Stimulated activated CD4-positive, alpha-beta T cell treated with anti-CD3 and anti-CD28 coated beads, Interleukin-1b, Interleukin-23, amount 100 ng/mL, for 1 hour (primary cell): ENCODE measurements around the gene MYLIP.

Source experiments
- DNase-seq, 2 donors: peaks; one replicate each; pipeline ENCODE4 v3.0.0-alpha.2; 2020; ENCODE audit warnings: low read depth in 2 of 2

The MYLIP gene

GRCh38 chr6:16139556-16139955, 10.7 kb downstream of the MYLIP start:
- no peak for DNase-seq

GRCh38 chr6:16140607-16141006, 11.7 kb downstream of the MYLIP start:
- no peak for DNase-seq

DNA sequence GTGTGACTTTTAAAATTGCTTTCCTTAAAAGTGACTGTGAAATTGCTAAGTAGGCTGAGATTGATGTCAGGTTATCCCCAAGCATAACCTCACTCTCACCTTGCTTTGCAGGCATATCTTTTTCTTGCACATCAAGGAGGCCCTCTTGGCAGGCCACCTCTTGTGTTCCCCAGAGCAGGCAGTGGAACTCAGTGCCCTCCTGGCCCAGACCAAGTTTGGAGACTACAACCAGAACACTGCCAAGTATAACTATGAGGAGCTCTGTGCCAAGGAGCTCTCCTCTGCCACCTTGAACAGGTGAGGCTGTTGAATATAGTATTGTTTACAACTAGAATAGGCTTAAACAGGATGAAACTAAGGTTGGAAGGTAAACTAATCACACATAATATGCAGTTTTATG, 12.6 kb downstream of the MYLIP start:
- no peak for DNase-seq

DNA sequence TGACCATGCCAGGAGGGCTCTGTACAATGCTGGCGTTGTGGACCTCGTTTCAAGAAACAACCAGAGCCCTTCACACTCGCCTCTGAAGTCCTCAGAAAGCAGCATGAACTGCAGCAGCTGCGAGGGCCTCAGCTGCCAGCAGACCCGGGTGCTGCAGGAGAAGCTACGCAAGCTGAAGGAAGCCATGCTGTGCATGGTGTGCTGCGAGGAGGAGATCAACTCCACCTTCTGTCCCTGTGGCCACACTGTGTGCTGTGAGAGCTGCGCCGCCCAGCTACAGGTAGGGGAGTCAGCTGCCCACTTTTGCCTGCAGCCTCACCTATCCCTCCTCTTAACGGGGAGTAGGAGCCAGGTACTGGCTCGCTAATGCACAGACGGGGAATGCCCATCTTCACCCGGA, 16.2 kb downstream of the MYLIP start:
- DNase-seq, result no peak

- DNase-seq, result no peak
Observed at GRCh38 chr6:16146028-16146427, 17.1 kb downstream of the MYLIP start.

DNA sequence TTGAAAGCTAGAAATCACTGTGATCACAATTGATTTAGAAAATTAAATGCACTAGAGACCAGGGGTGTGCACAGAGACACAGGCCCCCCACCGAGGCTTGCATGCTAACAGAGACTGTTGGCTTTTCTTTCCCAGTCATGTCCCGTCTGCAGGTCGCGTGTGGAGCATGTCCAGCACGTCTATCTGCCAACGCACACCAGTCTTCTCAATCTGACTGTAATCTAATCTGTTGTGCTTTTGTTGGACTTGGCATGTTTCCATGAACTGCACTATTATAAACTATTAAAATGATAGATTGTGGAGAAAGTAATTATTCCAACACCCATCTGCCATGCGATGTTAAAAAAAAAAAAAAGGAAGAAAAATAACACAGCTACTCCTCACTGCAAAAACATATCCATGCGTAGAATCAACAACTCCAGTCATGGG, 17.7 kb downstream of the MYLIP start:
- no peak for DNase-seq

GRCh38 chr6:16148498-16148897, 19.6 kb downstream of the MYLIP start:
- DNase-seq, result no peak

DNA sequence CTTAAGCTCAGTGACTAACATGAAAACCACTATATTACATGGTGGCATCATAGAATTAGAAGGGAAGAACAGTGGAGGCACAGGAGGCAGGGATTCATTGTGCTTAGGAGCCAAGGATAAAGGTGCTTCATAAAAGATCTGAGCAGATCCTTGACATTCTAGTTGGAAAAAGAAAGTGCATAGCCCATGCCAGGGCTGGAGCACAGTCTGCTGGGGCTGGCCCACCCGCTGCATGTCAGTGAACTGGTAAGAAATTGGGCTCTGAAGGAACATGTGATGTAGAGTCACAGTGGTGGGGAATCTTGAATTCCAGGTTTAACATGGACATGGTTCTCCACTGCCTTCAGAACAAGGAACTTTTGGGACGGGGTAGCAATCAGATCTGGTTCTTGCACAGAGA, 20.4 kb downstream of the MYLIP start:
- no peak for DNase-seq

- no peak for DNase-seq
Observed at GRCh38 chr6:16150098-16150497, 21.2 kb downstream of the MYLIP start.

DNA sequence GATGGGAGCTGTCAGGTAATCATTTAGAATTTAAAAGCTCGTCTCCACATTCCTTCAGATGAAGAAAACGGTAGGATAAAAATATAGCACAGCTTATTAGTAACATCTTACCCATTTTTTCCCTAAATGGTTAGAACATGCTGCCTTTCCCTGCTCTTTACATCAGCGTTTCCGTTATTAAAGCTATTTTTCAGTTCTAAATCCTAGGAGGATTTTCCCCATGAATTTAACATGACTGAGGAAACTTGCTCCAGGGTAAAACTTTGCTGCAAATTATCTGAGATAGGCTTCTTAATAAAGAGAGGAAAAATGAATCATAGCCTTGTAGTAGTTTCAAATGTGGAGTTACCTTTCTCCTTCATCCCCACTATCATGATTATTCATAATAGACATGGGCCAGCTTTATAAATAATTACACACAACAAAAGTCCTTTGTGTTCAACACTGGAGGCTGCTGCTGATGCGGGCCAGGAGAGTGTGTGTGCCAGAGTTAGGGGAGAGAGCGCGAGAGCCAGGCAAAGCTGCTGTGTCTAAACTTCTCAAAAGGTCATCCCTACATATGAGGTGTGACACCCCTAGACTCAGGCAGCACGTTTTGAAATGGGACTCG, 24.4 kb downstream of the MYLIP start:
- DNase-seq, result no peak

- DNase-seq, result no peak
Observed at GRCh38 chr6:16154904-16155303, 26.0 kb downstream of the MYLIP start.

DNA sequence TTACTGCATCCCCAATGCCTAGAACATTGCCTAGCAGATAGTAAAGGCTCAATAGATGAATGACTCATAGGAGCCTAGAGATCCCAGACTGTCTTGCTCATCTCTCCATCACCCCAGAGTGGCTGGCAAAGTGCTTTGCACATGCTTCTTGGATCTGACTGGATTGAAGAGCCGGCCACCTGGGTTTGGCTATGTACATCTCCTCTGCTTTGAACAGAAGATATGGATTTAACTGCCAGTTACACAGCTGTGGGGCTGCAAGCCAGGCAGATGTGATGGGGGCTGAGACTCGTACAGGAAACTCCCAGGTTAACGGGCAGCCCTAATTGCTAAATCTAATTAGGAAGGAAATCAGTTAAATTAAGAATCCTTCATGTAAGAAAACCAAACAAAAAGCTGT, 28.6 kb downstream of the MYLIP start:
- DNase-seq, result no peak

DNA sequence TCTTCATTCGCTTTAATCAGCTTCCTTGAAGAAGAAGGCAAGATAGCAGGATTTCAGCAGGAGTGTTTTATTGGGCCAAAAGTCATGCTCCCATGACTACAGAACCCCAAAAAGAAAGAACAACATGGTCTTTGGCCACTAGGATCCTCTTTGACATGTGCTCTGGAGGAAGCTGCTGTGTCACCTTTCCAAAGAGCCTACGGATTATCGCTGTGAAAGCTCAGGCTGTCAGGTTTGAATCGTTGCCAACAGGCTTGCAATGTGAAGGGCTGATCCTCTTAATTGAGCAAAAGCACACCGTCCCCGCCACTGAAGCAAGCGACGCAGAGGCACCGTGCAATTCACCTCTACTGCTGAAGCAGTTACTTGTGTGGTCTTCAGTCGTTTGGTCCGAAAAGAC, 29.0 kb downstream of the MYLIP start:
- no peak for DNase-seq

GRCh38 chr6:16158943-16159557, 30.2 kb downstream of the MYLIP start:
- no peak for DNase-seq

- no peak for DNase-seq
Observed at GRCh38 chr6:16160794-16161193, 31.9 kb downstream of the MYLIP start.

GRCh38 chr6:16162003-16162402, 33.1 kb downstream of the MYLIP start:
- no peak for DNase-seq

- DNase-seq, result no peak
Observed at GRCh38 chr6:16163066-16163465, 34.2 kb downstream of the MYLIP start.

GRCh38 chr6:16163535-16164300, 34.8 kb downstream of the MYLIP start:
- DNase-seq, result no peak

GRCh38 chr6:16165641-16166040, 36.8 kb downstream of the MYLIP start:
- no peak for DNase-seq

- DNase-seq, result no peak
Observed at GRCh38 chr6:16166871-16167608, 38.2 kb downstream of the MYLIP start.

- no peak for DNase-seq
Observed at GRCh38 chr6:16168121-16168520, 39.2 kb downstream of the MYLIP start.

DNA sequence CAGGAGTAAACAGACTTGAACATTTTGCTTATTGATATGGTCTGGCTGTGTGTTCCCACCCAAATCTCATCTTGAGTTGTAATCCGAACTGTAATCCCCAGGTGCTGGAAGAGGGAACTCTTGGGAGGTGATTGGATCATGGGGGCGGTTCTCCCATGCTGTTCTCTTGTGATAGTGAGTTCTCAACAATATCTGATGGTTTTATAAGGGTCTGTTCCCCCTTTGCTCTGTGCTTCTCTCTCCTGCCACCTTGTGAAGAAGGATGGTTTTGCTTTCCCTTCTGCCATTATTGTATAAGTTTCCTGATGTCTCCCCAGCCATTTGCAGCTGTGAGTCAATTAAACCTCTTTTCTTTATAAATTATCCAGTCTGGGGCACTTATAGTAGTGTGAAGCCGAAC, 40.0 kb downstream of the MYLIP start:
- DNase-seq, result no peak

DNA sequence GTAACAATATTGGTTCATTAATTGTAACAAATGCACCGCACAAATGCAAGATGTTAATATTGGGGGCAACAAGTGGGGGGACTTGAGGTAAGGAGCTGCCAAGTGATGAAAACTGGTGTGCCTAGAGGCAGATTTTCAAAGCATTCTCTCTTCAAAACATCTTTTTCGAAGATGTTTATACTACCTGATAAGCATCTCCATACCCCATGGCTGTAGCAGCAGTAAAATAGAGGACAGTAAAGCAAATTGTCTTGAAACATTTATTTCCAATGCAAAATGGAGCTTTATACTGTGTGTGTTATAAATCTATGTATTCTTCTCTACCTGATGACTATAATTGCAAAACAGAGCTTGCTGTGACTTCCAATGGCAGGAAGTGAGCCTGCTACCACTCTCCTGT, 42.5 kb downstream of the MYLIP start:
- no peak for DNase-seq
